ENCODE results near the gene TLE2.

- TF ChIP-seq CTCF (IDR thresholded peaks at IDR 0.05; ENCODE audit: low read depth, low read length), result no peak
- no peak for TF ChIP-seq EZH2phosphoT487 (IDR thresholded peaks at IDR 0.05; ENCODE audit: low read depth)
These were observed 5.3 kb upstream of the TLE2 start for GRCh38 chr19:3034406-3034655.

All from OCI-LY3 (cell line).